NCI-H446 (cell line): Measurements from ENCODE around the gene DHTKD1.

Experiments
- DNase-seq, 2 experiments: peaks; one replicate each; lab custom pipeline; 2025; lab: John Stamatoyannopoulos, UW

The DHTKD1 gene

GRCh38 chr10:12068449-12069269, at the start of gene DHTKD1:
Gene DHTKD1 (plus strand): TSS chr10:12068954. CDS start chr10:12069034, 80 bp downstream.
- peak; percentile 89 to 98 for DNase-seq

- no peak for DNase-seq
Observed at GRCh38 chr10:12019283-12019971, 49.3 kb upstream of the DHTKD1 start.

GRCh38 chr10:12020574-12020973, 48.2 kb upstream of the DHTKD1 start:
- no peak for DNase-seq

GRCh38 chr10:12022580-12023257, 46.0 kb upstream of the DHTKD1 start:
- no peak for DNase-seq

- no peak for DNase-seq
Observed at GRCh38 chr10:12025591-12025990, 43.2 kb upstream of the DHTKD1 start.

- no peak for DNase-seq
Observed at GRCh38 chr10:12027539-12027938, 41.2 kb upstream of the DHTKD1 start.

GRCh38 chr10:12031404-12031803, 37.4 kb upstream of the DHTKD1 start:
- no peak for DNase-seq

GRCh38 chr10:12036073-12036655, 32.6 kb upstream of the DHTKD1 start:
- no peak for DNase-seq

GRCh38 chr10:12041766-12042408, 26.9 kb upstream of the DHTKD1 start:
- DNase-seq, result peak in 1 of 2 experiments; percentile 6

- no peak for DNase-seq
Observed at GRCh38 chr10:12042409-12042796, 26.4 kb upstream of the DHTKD1 start.

GRCh38 chr10:12042797-12043651, 25.7 kb upstream of the DHTKD1 start, which contains the start of gene UPF2:
Gene UPF2 (minus strand): TSS chr10:12042809. CDS start chr10:12035423, 7,386 bp downstream.
- peak; percentile 95 to 98 for DNase-seq

- DNase-seq, result no peak
Observed at GRCh38 chr10:12045596-12045995, 23.2 kb upstream of the DHTKD1 start.

- no peak for DNase-seq
Observed at GRCh38 chr10:12048547-12048946, 20.2 kb upstream of the DHTKD1 start.

- DNase-seq, result peak in 1 of 2 experiments; percentile 34
Observed at GRCh38 chr10:12050528-12050927, 18.2 kb upstream of the DHTKD1 start.

- DNase-seq, result no peak
Observed at GRCh38 chr10:12051241-12051640, 17.5 kb upstream of the DHTKD1 start.

- no peak for DNase-seq
Observed at GRCh38 chr10:12055732-12056131, 13.0 kb upstream of the DHTKD1 start.

GRCh38 chr10:12056748-12057147, 12.0 kb upstream of the DHTKD1 start:
- DNase-seq, result peak; percentile 27 to 63

GRCh38 chr10:12061124-12061523, 7.6 kb upstream of the DHTKD1 start:
- DNase-seq, result no peak

- DNase-seq, result no peak
Observed at GRCh38 chr10:12062754-12063482, 5.8 kb upstream of the DHTKD1 start.

GRCh38 chr10:12063483-12063818, 5.3 kb upstream of the DHTKD1 start:
- DNase-seq, result no peak
